ENCODE measurements around the gene LHX8. TPM values are rescaled to one million over a fixed set of nuclear protein-coding genes. Genes with fewer than 3 reads are reported as not detected.

LHX8 gene
- total RNA-seq, 6 donors from 2014 or later, result not detected

GRCh38 chr1:75129660-75129982, 4.6 kb upstream of the LHX8 start:
- DNase-seq (no peak), ATAC-seq (ENCODE audit: low FRiP score in 2 of 2) (no peak)
- Histone ChIP-seq H3K4me1 (peaks cover 0 to 5% (median 0%) of the 10 kb centered on the region in 4 donors), H3K36me3 (no peaks in the 10 kb centered on the region), H3K9me3 (peaks cover 0 to 9% (median 1%) of the 10 kb centered on the region in 4 donors), H3K27ac (no peak overlapping the region), H3K27me3 (peaks cover 0 to 69% (median 15%) of the 10 kb centered on the region in 4 donors), H3K4me3 (no peak overlapping the region)
- 5 to 7% methylated on average over 10 of the region's 10 CpGs for WGBS, 2 donors
- no peak for TF ChIP-seq EP300 (IDR thresholded peaks at IDR 0.05)
- TF ChIP-seq CTCF (IDR thresholded peaks at IDR 0.05), result no peak
- TF ChIP-seq POLR2A (IDR thresholded peaks at IDR 0.05), result no peak
- TF ChIP-seq POLR2AphosphoS5 (IDR thresholded peaks at IDR 0.05), result no peak

- DNase-seq, result peak in 1 of 2 donors; percentile 51
- Histone ChIP-seq H3K27me3 (peaks cover 0 to 69% (median 19%) of the 10 kb centered on the region in 4 donors), H3K4me3 (no peak overlapping the region), H3K36me3 (no peaks in the 10 kb centered on the region), H3K4me1 (peaks cover 3 to 11% (median 4%) of the 10 kb centered on the region in 4 donors), H3K9me3 (peaks cover 0 to 3% (median 1%) of the 10 kb centered on the region in 4 donors), H3K27ac (no peak overlapping the region)
- TF ChIP-seq EP300 (IDR thresholded peaks at IDR 0.05) (no peak), POLR2AphosphoS5 (IDR thresholded peaks at IDR 0.05) (no peak), CTCF (IDR thresholded peaks at IDR 0.05) (no peak), POLR2A (IDR thresholded peaks at IDR 0.05) (no peak)
- WGBS, 2 donors, result 6 to 18% methylated on average over 27 to 39 of the region's 40 CpGs
- peak in 1 of 2 donors; percentile 17 for ATAC-seq (ENCODE audit: low FRiP score in 2 of 2)
These were observed 4.0 kb upstream of the LHX8 start for GRCh38 chr1:75129983-75130789.

- no peak for ATAC-seq (ENCODE audit: low FRiP score in 2 of 2)
- Histone ChIP-seq H3K27ac (no peak overlapping the region), H3K27me3 (peaks cover 0 to 78% (median 25%) of the 10 kb centered on the region in 4 donors), H3K4me1 (peaks cover 10 to 19% (median 11%) of the 10 kb centered on the region in 4 donors), H3K9me3 (peaks cover 0 to 2% (median 0%) of the 10 kb centered on the region in 4 donors), H3K4me3 (no peak overlapping the region), H3K36me3 (no peaks in the 10 kb centered on the region)
- DNase-seq, result peak in 1 of 2 donors; percentile 68
- 7 to 9% methylated on average over 21 to 36 of the region's 36 CpGs for WGBS, 2 donors
- no peak for TF ChIP-seq POLR2AphosphoS5 (IDR thresholded peaks at IDR 0.05)
- TF ChIP-seq CTCF (IDR thresholded peaks at IDR 0.05), result no peak
These were observed 3.2 kb upstream of the LHX8 start for GRCh38 chr1:75130865-75131564.

- H3K27me3 ChIP-seq, result peaks cover 0 to 85% (median 32%) of the 10 kb centered on the region in 4 donors
- no peak for TF ChIP-seq POLR2A (IDR thresholded peaks at IDR 0.05)
- no peak for TF ChIP-seq EP300 (IDR thresholded peaks at IDR 0.05)
- no peak for TF ChIP-seq POLR2AphosphoS5 (IDR thresholded peaks at IDR 0.05)
- TF ChIP-seq CTCF (IDR thresholded peaks at IDR 0.05), result no peak
- H3K27ac ChIP-seq, result no peak overlapping the region
- H3K4me3 ChIP-seq, result no peak overlapping the region
- H3K4me1 ChIP-seq, result peaks cover 16 to 26% (median 18%) of the 10 kb centered on the region in 4 donors
- no peaks in the 10 kb centered on the region for H3K36me3 ChIP-seq
- H3K9me3 ChIP-seq, result peaks cover 0 to 2% (median 0%) of the 10 kb centered on the region in 4 donors
- DNase-seq, result no peak
- WGBS, 2 donors, result 5 to 7% methylated on average over 26 to 27 of the region's 27 CpGs
- ATAC-seq (ENCODE audit: low FRiP score in 2 of 2), result no peak
These were observed 2.5 kb upstream of the LHX8 start for GRCh38 chr1:75131565-75132241.
